GM12873 (cell line): ENCODE data around the gene RELT.

Experiments
- CTCF ChIP-seq: IDR thresholded peaks from 2 replicates; pipeline ENCODE4 v1.5.1; 2012; ENCODE audit warnings: low read depth, mild to moderate bottlenecking, moderate library complexity, low read length, control low read depth; ENCODE audit not compliant: insufficient read depth; ENCODE audit errors: missing control alignments

Gene RELT

GRCh38 chr11:73359930-73360742 is 16.1 kb upstream of the RELT start:
- TF ChIP-seq CTCF = peak; percentile 69

GRCh38 chr11:73360743-73361369 is 15.3 kb upstream of the RELT start:
- no peak for TF ChIP-seq CTCF

GRCh38 chr11:73361953-73362776 is 14.0 kb upstream of the RELT start:
- TF ChIP-seq CTCF = no peak

GRCh38 chr11:73363147-73363546 is 13.1 kb upstream of the RELT start:
- no peak for TF ChIP-seq CTCF

- no peak for TF ChIP-seq CTCF
Measured at GRCh38 chr11:73365352-73366264, 10.6 kb upstream of the RELT start.

- TF ChIP-seq CTCF = no peak
Measured at GRCh38 chr11:73366265-73366610, 10.0 kb upstream of the RELT start.
